ENCODE results near the gene FBXL13.
"Not testable (repeated sequence)": the region's sequence is repeated elsewhere in the genome, so short reads cannot be mapped to it uniquely, and the experiment has no call there.

FBXL13 gene

DNA sequence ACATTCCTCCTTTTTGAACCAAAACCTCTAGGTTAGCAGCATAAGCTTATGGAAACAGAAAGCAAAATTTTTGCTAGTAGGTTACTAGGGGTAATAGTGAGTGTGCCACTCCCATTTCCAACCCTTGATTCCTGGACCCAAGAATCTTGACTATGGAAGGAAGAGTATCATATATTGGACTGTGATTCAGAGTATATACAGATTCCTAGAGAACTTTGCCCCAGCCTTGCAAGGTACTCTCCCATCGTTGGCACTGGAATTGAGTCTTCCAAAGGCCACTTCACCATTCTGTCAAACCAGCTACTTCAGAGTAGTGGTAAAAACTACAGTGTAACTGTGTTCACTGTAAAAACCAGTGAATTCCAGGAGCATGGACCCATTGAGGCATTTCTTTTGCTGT lies 92.4 kb downstream of the FBXL13 start:
- Histone ChIP-seq H3K27ac (no peak overlapping the region), H3K36me3 (replicated peaks) (no peaks in the 10 kb centered on the region), H3K4me3 (ENCODE audit: low read depth, low read length) (no peak overlapping the region), H3K27me3 (replicated peaks) (no peaks in the 10 kb centered on the region)
- TF ChIP-seq, protein P1, sequence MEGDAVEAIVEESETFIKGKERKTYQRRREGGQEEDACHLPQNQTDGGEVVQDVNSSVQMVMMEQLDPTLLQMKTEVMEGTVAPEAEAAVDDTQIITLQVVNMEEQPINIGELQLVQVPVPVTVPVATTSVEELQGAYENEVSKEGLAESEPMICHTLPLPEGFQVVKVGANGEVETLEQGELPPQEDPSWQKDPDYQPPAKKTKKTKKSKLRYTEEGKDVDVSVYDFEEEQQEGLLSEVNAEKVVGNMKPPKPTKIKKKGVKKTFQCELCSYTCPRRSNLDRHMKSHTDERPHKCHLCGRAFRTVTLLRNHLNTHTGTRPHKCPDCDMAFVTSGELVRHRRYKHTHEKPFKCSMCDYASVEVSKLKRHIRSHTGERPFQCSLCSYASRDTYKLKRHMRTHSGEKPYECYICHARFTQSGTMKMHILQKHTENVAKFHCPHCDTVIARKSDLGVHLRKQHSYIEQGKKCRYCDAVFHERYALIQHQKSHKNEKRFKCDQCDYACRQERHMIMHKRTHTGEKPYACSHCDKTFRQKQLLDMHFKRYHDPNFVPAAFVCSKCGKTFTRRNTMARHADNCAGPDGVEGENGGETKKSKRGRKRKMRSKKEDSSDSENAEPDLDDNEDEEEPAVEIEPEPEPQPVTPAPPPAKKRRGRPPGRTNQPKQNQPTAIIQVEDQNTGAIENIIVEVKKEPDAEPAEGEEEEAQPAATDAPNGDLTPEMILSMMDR (IDR thresholded peaks at IDR 0.05; ENCODE audit: low read depth, low read length, missing control alignments) = no peak
- in situ Hi-C loops (cut with HindIII; ENCODE audit: low pct_ligation_motif_present, low sequenced_read_pairs) = no loop called here
- DNase-seq = no peak

DNA sequence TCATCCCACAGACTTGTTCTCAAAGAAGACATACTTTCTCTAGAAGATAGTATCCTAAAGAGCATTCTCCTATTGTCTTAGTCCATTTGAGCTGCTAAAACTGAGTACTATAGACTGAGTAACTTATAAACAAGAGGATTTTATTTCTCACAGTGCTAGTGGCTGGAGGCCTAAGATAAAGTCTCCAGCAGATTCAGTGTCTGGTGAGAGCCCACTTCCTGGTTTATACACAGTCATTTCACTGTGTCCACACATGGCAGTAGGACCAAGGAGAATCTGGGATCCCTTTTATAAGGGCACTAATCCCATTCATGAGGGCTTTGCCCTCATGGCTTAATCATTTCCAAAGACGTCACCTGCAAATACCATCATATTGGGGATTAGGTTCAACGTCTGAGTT lies 93.1 kb downstream of the FBXL13 start:
- TF ChIP-seq, protein P1 (IDR thresholded peaks at IDR 0.05; ENCODE audit: low read depth, low read length, missing control alignments) = no peak
- H3K27me3 ChIP-seq (replicated peaks) = no peaks in the 10 kb centered on the region
- in situ Hi-C loops (cut with HindIII; ENCODE audit: low pct_ligation_motif_present, low sequenced_read_pairs) = no loop called here
- H3K4me3 ChIP-seq (ENCODE audit: low read depth, low read length) = no peak overlapping the region
- H3K27ac ChIP-seq = no peak overlapping the region
- no peak for DNase-seq
- no peaks in the 10 kb centered on the region for H3K36me3 ChIP-seq (replicated peaks)

DNA sequence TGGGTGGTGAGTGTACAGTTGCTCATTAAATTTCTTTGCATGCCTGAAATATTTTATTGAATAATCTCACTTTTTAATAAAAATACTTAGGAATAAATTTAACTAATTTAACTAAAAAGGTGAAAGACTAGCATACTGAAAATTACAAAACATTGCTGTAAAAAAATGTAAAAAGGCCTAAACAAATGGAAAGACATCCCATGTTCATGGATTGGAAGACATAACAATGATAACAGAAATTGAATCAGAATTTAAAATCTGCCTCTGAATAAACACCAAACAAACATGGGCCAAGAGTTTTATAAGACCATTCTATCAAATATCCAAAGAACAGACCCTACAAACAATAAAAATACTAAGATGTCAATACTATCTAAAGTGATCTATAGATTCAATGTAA lies 94.9 kb downstream of the FBXL13 start:
- Histone ChIP-seq H3K27ac (no peak overlapping the region), H3K4me3 (ENCODE audit: low read depth, low read length) (no peak overlapping the region), H3K36me3 (replicated peaks) (no peaks in the 10 kb centered on the region), H3K27me3 (replicated peaks) (no peaks in the 10 kb centered on the region)
- TF ChIP-seq, protein P1 (IDR thresholded peaks at IDR 0.05; ENCODE audit: low read depth, low read length, missing control alignments) = no peak
- no peak for DNase-seq
- in situ Hi-C loops (cut with HindIII; ENCODE audit: low pct_ligation_motif_present, low sequenced_read_pairs) = no loop called here

DNA sequence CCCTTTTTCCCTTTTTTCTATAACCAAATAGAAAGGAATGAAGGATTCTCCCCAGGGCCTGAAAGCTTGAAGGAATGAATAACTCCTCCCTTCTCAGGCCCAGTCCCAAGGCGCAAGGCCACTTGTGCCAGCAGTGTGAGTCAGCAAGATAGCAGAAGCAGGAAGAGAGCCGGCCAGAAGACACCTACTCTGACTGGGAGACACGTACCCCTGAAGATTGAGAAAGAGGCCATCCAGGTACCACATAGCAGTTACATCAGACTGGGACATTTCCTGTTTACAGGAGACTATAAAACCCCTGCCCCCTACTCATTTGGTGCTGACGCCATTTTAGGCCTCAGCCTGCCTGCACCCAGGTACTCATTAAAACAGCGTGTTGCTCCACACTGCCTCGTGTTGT lies 96.3 kb downstream of the FBXL13 start:
- no peaks in the 10 kb centered on the region for H3K27me3 ChIP-seq (replicated peaks)
- no peak overlapping the region for H3K4me3 ChIP-seq (ENCODE audit: low read depth, low read length)
- H3K36me3 ChIP-seq (replicated peaks) = no peaks in the 10 kb centered on the region
- H3K27ac ChIP-seq = peak overlapping the region; percentile 25
- in situ Hi-C loops (cut with HindIII; ENCODE audit: low pct_ligation_motif_present, low sequenced_read_pairs) = no loop called here
- TF ChIP-seq, protein P1 (IDR thresholded peaks at IDR 0.05; ENCODE audit: low read depth, low read length, missing control alignments) = no peak
- DNase-seq = peak; percentile 84

DNA sequence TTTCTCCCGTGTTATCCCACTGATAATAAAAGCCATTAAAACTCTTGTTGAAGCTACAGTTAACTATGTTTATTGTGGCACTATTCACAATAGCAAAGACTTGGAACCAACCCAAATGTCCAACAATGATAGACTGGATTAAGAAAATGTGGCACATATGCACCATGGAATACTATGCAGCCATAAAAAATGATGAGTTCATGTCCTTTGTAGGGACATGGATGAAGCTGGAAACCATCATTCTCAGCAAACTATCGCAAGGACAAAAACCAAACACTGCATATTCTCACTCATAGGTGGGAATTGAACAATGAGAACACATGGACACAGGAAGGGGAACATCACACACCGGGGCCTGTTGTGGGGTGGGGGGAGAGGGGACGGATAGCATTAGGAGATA lies 97.0 kb downstream of the FBXL13 start:
- H3K36me3 ChIP-seq (replicated peaks); in situ Hi-C loops (cut with HindIII; ENCODE audit: low pct_ligation_motif_present, low sequenced_read_pairs); H3K27me3 ChIP-seq (replicated peaks); H3K27ac ChIP-seq; H3K4me3 ChIP-seq (ENCODE audit: low read depth, low read length); DNase-seq: not testable (repeated sequence)

DNA sequence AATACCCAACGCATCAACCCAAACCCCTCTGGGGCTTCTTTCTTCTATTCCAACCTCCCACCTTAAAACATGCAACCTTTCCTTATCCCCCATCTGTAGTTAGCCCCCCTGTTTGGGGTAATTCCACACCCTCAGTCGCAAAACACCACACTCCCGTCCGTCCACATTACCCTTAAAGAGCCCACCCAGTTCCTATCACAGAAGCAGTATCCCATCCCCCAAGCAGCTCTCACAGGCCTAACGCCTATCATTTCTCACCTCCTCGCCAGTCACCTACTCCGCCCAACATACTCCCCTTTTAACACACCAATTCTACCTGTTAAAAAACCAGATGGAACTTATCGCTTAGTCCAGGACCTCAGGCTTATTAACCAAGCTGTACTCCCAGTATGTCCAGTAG lies 98.1 kb downstream of the FBXL13 start:
- in situ Hi-C loops (cut with HindIII; ENCODE audit: low pct_ligation_motif_present, low sequenced_read_pairs) = no loop called here
- Histone ChIP-seq H3K4me3 (ENCODE audit: low read depth, low read length) (no peak overlapping the region), H3K36me3 (replicated peaks) (no peaks in the 10 kb centered on the region), H3K27me3 (replicated peaks) (no peaks in the 10 kb centered on the region), H3K27ac (no peak overlapping the region)
- DNase-seq = no peak
- TF ChIP-seq, protein P1 (IDR thresholded peaks at IDR 0.05; ENCODE audit: low read depth, low read length, missing control alignments) = no peak

All from brain microvascular endothelial cell (primary cell).